Adrenal gland (tissue), 5 donors: ENCODE data around the gene CUX1.

Source experiments
- POLR2A ChIP-seq, 2 donors: fragments of 450-650 bp; IDR thresholded peaks; one replicate each; pipeline ENCODE4 v1.6.1; 2017; ENCODE audit warnings: antibody characterized with exemption in 2 of 2, mild to moderate bottlenecking in 2 of 2, moderate library complexity in 1 of 2
- TF ChIP-seq, protein P1 (sequence below), 6 experiments: fragments of 450-650 bp in 4 of 6; fragments of 200-600 bp in 2 of 6; sonication (generic) in 1 of 6; IDR thresholded peaks; 1 replicate in 5 of 6; 2 replicates in 1 of 6; pipeline versions ENCODE4 v1.5.1 to v1.8.0; 2016 to 2021; ENCODE audit warnings: antibody characterized with exemption in 6 of 6, mild to moderate bottlenecking in 2 of 6, moderate library complexity in 1 of 6
- donor health status: DM: no; HTN: no; CAD: no.

DNA sequence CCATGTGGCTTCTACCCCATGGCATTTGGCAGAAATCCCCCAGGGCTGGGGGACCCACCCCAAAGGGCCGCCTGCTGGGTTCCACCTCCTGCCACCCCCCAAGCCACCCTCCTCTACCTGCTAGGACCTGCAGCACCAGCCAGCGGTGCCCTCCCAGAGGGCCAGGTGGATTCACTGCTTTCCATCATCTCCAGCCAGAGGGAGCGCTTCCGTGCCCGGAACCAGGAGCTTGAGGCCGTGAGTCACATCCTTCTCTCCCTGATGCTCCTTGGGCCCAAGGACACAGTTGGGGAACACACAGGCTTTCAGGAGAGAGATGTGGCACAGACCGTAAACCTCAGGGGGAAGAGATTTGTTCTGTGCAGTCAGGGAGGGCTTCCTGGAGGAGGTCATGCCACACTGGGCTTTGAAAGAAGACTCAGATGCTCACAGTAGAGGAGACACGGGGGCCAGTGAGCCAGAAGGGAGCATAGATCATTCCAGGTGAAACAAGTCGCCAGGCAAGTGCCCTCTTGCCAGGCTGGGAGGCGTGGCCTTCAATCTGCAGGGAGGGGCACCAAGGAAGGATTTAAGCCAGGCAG, 457.8 kb downstream of the CUX1 start:
- TF ChIP-seq, protein P1, sequence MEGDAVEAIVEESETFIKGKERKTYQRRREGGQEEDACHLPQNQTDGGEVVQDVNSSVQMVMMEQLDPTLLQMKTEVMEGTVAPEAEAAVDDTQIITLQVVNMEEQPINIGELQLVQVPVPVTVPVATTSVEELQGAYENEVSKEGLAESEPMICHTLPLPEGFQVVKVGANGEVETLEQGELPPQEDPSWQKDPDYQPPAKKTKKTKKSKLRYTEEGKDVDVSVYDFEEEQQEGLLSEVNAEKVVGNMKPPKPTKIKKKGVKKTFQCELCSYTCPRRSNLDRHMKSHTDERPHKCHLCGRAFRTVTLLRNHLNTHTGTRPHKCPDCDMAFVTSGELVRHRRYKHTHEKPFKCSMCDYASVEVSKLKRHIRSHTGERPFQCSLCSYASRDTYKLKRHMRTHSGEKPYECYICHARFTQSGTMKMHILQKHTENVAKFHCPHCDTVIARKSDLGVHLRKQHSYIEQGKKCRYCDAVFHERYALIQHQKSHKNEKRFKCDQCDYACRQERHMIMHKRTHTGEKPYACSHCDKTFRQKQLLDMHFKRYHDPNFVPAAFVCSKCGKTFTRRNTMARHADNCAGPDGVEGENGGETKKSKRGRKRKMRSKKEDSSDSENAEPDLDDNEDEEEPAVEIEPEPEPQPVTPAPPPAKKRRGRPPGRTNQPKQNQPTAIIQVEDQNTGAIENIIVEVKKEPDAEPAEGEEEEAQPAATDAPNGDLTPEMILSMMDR (IDR thresholded peaks at IDR 0.05) = no peak
- TF ChIP-seq POLR2A (IDR thresholded peaks at IDR 0.05) = no peak
